Measurements from ENCODE around the gene TLE4.
"Not testable (repeated sequence)": the region's sequence is repeated elsewhere in the genome, so short reads cannot be mapped to it uniquely, and the experiment has no call there.

TLE4 gene

DNA sequence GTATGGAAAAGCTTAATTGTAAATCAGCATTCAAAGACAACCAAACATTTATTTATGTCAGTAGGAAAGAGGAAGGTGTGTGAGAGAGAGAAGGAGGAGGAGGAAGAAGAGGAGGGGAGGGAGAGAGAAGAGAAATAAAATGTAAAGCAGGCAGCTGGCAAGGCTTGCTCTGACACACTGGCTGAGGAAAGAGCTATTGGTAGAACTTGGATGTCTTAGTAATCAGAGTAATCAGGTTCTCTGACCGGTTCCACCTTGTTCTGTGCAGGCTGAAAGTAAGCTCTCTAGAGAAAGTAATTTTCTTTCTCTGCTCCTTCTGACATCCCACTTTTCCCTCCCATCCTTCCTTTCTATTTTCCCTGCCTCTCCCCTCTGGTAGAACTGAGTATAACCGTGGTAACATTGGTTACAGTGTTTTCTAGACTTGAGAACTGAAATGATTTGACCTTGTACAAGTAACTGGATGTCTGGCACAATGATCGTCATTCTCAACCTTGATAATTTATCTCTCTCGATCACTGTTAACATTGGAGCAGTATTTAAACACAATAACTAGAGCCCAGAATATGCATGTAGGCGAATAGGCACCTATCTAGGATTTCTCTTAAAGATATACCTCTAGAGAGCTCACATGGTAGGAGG lies 33.3 kb downstream of the TLE4 start:
- H3K27me3 ChIP-seq (ENCODE audit: control insufficient read depth, insufficient read depth, low read length) = no peaks in the 10 kb centered on the region
- no peak overlapping the region for H3K9ac ChIP-seq
- no peaks in the 10 kb centered on the region for H3K36me3 ChIP-seq (ENCODE audit: control insufficient read depth, insufficient read depth, low read length)
- H3K4me2 ChIP-seq (ENCODE audit: low read length) = no peak overlapping the region
- no peak overlapping the region for H3K4me3 ChIP-seq (ENCODE audit: low read depth, low read length)
- no peak overlapping the region for H3K27ac ChIP-seq
- H3K79me2 ChIP-seq = peaks cover 3% of the 10 kb centered on the region
- no peaks in the 10 kb centered on the region for H3K9me3 ChIP-seq (ENCODE audit: control insufficient read depth, low read length)
- TF ChIP-seq, protein P1, sequence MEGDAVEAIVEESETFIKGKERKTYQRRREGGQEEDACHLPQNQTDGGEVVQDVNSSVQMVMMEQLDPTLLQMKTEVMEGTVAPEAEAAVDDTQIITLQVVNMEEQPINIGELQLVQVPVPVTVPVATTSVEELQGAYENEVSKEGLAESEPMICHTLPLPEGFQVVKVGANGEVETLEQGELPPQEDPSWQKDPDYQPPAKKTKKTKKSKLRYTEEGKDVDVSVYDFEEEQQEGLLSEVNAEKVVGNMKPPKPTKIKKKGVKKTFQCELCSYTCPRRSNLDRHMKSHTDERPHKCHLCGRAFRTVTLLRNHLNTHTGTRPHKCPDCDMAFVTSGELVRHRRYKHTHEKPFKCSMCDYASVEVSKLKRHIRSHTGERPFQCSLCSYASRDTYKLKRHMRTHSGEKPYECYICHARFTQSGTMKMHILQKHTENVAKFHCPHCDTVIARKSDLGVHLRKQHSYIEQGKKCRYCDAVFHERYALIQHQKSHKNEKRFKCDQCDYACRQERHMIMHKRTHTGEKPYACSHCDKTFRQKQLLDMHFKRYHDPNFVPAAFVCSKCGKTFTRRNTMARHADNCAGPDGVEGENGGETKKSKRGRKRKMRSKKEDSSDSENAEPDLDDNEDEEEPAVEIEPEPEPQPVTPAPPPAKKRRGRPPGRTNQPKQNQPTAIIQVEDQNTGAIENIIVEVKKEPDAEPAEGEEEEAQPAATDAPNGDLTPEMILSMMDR (IDR thresholded peaks at IDR 0.05) = no peak
- no peaks in the 10 kb centered on the region for H3K4me1 ChIP-seq
- no peak overlapping the region for H2AFZ ChIP-seq

DNA sequence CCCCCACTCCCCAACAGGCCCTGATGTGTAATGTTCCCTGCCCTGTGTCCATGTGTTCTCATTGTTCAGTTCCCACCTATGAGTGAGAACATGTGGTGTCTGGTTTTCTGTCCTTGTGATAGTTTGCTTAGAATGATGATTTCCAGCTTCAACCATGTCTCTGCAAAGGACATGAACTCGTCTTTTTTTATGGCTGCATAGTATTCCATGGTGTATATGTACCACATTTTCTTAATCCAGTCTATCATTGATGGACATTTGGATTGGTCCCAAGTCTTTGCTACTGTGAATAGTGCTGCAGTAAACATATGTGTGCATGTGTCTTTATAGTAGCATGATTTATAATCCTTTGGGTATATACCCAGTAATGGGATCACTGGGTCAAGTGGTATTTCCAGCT lies 34.8 kb downstream of the TLE4 start:
- H3K4me2 ChIP-seq (ENCODE audit: low read length); H3K79me2 ChIP-seq; H3K4me1 ChIP-seq; H3K36me3 ChIP-seq (ENCODE audit: control insufficient read depth, insufficient read depth, low read length); H3K27me3 ChIP-seq (ENCODE audit: control insufficient read depth, insufficient read depth, low read length); H2AFZ ChIP-seq; H3K27ac ChIP-seq; H3K9me3 ChIP-seq (ENCODE audit: control insufficient read depth, low read length); H3K9ac ChIP-seq; H3K4me3 ChIP-seq (ENCODE audit: low read depth, low read length): not testable (repeated sequence)

DNA sequence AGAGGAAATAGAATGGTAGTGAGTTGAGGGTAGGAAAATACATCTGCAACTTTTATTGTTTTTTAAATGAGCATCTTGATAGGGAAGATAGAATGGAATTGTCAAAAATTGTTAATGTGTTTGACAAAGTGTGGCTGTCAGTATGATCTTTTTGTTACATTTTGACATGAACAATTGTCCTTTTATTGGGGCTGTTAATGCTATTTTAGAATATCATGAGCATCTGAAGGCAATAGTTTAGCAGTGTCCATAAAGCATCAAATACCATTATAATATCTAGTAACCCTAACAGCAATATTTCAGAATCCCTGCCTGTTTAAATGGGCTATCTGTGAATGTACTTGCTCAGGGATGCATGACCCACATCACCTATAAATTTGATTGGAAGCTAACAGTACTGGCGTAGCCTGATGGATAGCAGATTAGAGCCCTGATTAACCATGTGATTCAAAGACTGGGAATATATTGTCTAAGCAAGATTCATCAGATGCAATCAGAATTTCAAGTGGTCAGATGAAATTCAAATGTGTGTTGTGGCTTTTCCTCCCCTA lies 37.8 kb downstream of the TLE4 start:
- Histone ChIP-seq H3K36me3 (ENCODE audit: control insufficient read depth, insufficient read depth, low read length) (no peaks in the 10 kb centered on the region), H3K9ac (no peak overlapping the region), H3K79me2 (peaks cover 3% of the 10 kb centered on the region), H3K27me3 (ENCODE audit: control insufficient read depth, insufficient read depth, low read length) (no peaks in the 10 kb centered on the region), H3K9me3 (ENCODE audit: control insufficient read depth, low read length) (no peaks in the 10 kb centered on the region), H3K27ac (no peak overlapping the region), H3K4me3 (ENCODE audit: low read depth, low read length) (no peak overlapping the region), H3K4me1 (no peaks in the 10 kb centered on the region), H2AFZ (no peak overlapping the region), H3K4me2 (ENCODE audit: low read length) (no peak overlapping the region)
- TF ChIP-seq, protein P1 (IDR thresholded peaks at IDR 0.05) = no peak

DNA sequence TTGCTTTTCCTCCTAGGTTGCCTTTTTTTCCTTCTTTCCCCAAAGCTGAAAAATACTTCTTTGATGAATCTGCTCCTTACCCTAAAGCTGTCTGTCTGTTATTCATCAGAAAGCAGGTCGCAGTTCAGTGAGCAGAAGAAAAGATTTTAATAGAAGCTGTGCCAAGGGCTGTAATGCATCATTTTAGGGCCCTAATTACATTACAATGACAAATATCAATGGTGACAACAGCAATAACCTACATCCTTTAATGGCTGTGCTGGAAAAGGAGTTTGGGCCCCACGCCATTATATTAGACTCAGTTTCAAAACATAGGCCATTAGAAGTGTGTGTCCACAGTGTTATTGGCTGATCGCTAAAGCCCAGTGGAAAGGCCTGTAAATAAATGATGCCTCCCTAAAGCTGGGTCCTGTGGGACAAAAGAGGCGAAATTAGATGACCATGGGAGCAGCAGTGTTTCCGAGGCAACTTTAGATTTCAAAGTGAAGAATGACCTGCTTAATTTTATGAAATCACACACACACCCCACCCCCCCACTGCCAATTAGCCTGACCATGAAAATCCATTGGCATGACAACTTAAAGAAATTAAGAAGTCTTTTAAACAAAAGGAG lies 38.4 kb downstream of the TLE4 start:
- no peaks in the 10 kb centered on the region for H3K9me3 ChIP-seq (ENCODE audit: control insufficient read depth, low read length)
- H2AFZ ChIP-seq = no peak overlapping the region
- H3K4me1 ChIP-seq = no peaks in the 10 kb centered on the region
- H3K27me3 ChIP-seq (ENCODE audit: control insufficient read depth, insufficient read depth, low read length) = no peaks in the 10 kb centered on the region
- H3K9ac ChIP-seq = no peak overlapping the region
- H3K36me3 ChIP-seq (ENCODE audit: control insufficient read depth, insufficient read depth, low read length) = no peaks in the 10 kb centered on the region
- H3K27ac ChIP-seq = no peak overlapping the region
- H3K4me3 ChIP-seq (ENCODE audit: low read depth, low read length) = no peak overlapping the region
- no peak overlapping the region for H3K4me2 ChIP-seq (ENCODE audit: low read length)
- TF ChIP-seq, protein P1 (IDR thresholded peaks at IDR 0.05) = no peak
- peaks cover 3% of the 10 kb centered on the region for H3K79me2 ChIP-seq

DNA sequence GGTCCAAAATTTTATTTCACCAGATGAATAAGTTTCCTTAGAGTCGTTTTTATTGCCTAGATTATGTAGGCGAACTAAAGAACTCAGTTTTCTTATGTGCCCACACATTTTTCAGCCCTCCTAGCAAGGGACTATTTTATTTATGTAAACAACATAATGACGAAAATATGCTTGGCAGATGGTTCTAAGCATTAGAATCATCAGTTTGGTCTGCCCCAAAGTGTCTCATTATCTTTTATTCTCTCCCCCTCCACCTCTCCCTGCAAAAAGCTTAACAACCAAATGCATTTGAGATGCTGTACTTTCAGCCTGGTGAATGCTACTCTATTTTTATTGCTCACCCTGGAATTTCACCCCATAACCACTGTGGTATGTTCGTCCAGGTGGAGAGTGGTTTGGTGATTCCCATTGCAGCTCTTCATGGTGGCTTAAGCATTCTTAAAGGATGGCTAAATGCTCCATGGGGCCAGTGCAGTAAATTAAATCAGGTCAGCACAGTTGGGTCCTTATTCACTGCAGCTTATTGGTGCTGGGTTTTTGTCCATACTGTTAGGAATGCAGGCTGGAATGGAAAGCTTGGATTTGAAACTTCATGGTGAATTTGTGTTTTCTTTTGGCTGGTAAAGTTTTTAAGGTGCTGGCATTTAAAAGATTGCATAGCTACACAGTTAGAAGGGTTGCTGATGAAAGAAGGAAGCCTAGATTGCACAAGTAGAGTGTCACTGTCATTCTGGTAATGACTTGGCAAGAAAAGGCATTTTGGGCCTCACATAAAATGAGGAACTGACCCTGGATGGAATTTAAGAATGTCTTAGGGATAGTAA lies 39.2 kb downstream of the TLE4 start:
- H2AFZ ChIP-seq = no peak overlapping the region
- no peak overlapping the region for H3K27ac ChIP-seq
- no peaks in the 10 kb centered on the region for H3K4me1 ChIP-seq
- H3K36me3 ChIP-seq (ENCODE audit: control insufficient read depth, insufficient read depth, low read length) = no peaks in the 10 kb centered on the region
- H3K4me2 ChIP-seq (ENCODE audit: low read length) = no peak overlapping the region
- H3K4me3 ChIP-seq (ENCODE audit: low read depth, low read length) = no peak overlapping the region
- TF ChIP-seq, protein P1 (IDR thresholded peaks at IDR 0.05) = no peak
- H3K27me3 ChIP-seq (ENCODE audit: control insufficient read depth, insufficient read depth, low read length) = no peaks in the 10 kb centered on the region
- no peak overlapping the region for H3K9ac ChIP-seq
- peaks cover 3% of the 10 kb centered on the region for H3K79me2 ChIP-seq
- H3K9me3 ChIP-seq (ENCODE audit: control insufficient read depth, low read length) = no peaks in the 10 kb centered on the region
